A549 treated with Mapracorat at 1 μM for 4 hours (cell line): ENCODE data around the gene ELOVL5. TPM values are rescaled to one million over a fixed set of nuclear protein-coding genes. Genes with fewer than 3 reads are reported as not detected.

Experiments used
- total RNA-seq: library from RNA; stranded (reverse); fragments of 200-300 nt; extraction: Qiagen RNA extraction; gene quantifications from 5 replicates; pipeline ENCODE4 v1.2.3, GENCODE V29; 2022

ELOVL5 gene
- total RNA-seq, result 60.8 to 70.9 TPM (median 67.8 TPM) in 5 replicates

GRCh38 chr6:53348371-53349208 lies at the start of gene ELOVL5:
Gene ELOVL5 (minus strand): TSS chr6:53348950. CDS start chr6:53295699, 53,251 bp downstream.

Other genes with a start within 250 kb of the ELOVL5 start
- 0.07 to 0.11 TPM in 2 of 5 replicates, not detected in the others for gene GCM1, start 200.1 kb downstream of the ELOVL5 start, total RNA-seq
- gene GCLC, start 196.2 kb upstream of the ELOVL5 start, total RNA-seq, result 92.5 to 122 TPM (median 95.3 TPM) in 5 replicates